H7 (cell line): ENCODE data around the gene EXOSC7. TPM values are rescaled to one million over a fixed set of nuclear protein-coding genes. Genes with fewer than 3 reads are reported as not detected.
A peak's percentile ranks its signal among the peaks of the same experiment; 100 is the strongest.
"Not testable (repeated sequence)": the region's sequence is repeated elsewhere in the genome, so short reads cannot be mapped to it uniquely, and the experiment has no call there.

Experiments
- DNase-seq: peaks from one replicate; pipeline ENCODE4 v3.0.0; 2012
- H3K27me3 ChIP-seq: 2 replicates; pipeline ENCODE4 v1.6.0; 2011; ENCODE audit warnings: mild to moderate bottlenecking, low read length; ENCODE audit not compliant: control insufficient read depth, insufficient read depth
- H3K36me3 ChIP-seq: replicated peaks from 2 replicates; pipeline ENCODE4 v1.5.1; 2011; ENCODE audit warnings: low read length; ENCODE audit not compliant: control insufficient read depth, insufficient read depth
- H3K4me3 ChIP-seq: 2 replicates; pipeline ENCODE4 v1.5.1; 2011; ENCODE audit warnings: low read depth, mild to moderate bottlenecking, control low read depth, low read length, moderate library complexity; ENCODE audit not compliant: insufficient read depth
- total RNA-seq: library from RNA; depleted of rRNA; stranded (reverse); fragments of >200 nt; shearing (Covaris generic); gene quantifications from 2 replicates; pipeline ENCODE4 v1.2.3, GENCODE V29; 2014

The EXOSC7 gene
- total RNA-seq, 1 experiment from 2014 or later, result 83.4 TPM

- H3K4me3 ChIP-seq, result no peak overlapping the region
- peaks cover 14% of the 10 kb centered on the region; the same call in 1 of the 2 replicates for H3K27me3 ChIP-seq
- DNase-seq, result no peak
- no peaks in the 10 kb centered on the region for H3K36me3 ChIP-seq
These were observed 56.1 kb downstream of the EXOSC7 start for GRCh38 chr3:45032113-45032512.

- H3K36me3 ChIP-seq, result no peaks in the 10 kb centered on the region
- H3K4me3 ChIP-seq, result no peak overlapping the region
- DNase-seq, result no peak
- peaks cover 14% of the 10 kb centered on the region; the same call in 1 of the 2 replicates for H3K27me3 ChIP-seq
These were observed 57.7 kb downstream of the EXOSC7 start for GRCh38 chr3:45033791-45034190.

GRCh38 chr3:45034612-45035252 lies 58.7 kb downstream of the EXOSC7 start:
- peaks cover 14% of the 10 kb centered on the region; the same call in 1 of the 2 replicates for H3K27me3 ChIP-seq
- no peak overlapping the region for H3K4me3 ChIP-seq
- H3K36me3 ChIP-seq, result no peaks in the 10 kb centered on the region
- DNase-seq, result no peak

GRCh38 chr3:45035441-45036301 lies 59.6 kb downstream of the EXOSC7 start:
- DNase-seq, result peak; percentile 83
- H3K4me3 ChIP-seq, result peak overlapping the region; percentile 8; the same call in 1 of the 2 replicates
- H3K27me3 ChIP-seq, result peaks cover 14% of the 10 kb centered on the region; the same call in 1 of the 2 replicates
- no peaks in the 10 kb centered on the region for H3K36me3 ChIP-seq

- peaks cover 14% of the 10 kb centered on the region; the same call in 1 of the 2 replicates for H3K27me3 ChIP-seq
- peak; percentile 91 for DNase-seq
- H3K4me3 ChIP-seq, result no peak overlapping the region
- H3K36me3 ChIP-seq, result no peaks in the 10 kb centered on the region
These were observed 61.8 kb downstream of the EXOSC7 start for GRCh38 chr3:45037720-45038455.

GRCh38 chr3:45041666-45042065 lies 65.6 kb downstream of the EXOSC7 start:
- Histone ChIP-seq H3K4me3 (no peak overlapping the region), H3K27me3 (peaks cover 1% of the 10 kb centered on the region; the same call in 1 of the 2 replicates), H3K36me3 (no peaks in the 10 kb centered on the region)
- no peak for DNase-seq

GRCh38 chr3:45042162-45042561 lies 66.1 kb downstream of the EXOSC7 start:
- no peak overlapping the region for H3K4me3 ChIP-seq
- DNase-seq, result no peak
- no peaks in the 10 kb centered on the region for H3K36me3 ChIP-seq
- no peaks in the 10 kb centered on the region for H3K27me3 ChIP-seq

- no peaks in the 10 kb centered on the region for H3K27me3 ChIP-seq
- no peak overlapping the region for H3K4me3 ChIP-seq
- H3K36me3 ChIP-seq, result no peaks in the 10 kb centered on the region
- DNase-seq, result no peak
These were observed 67.8 kb downstream of the EXOSC7 start for GRCh38 chr3:45043728-45044299.

- Histone ChIP-seq H3K4me3 (no peak overlapping the region), H3K27me3 (no peaks in the 10 kb centered on the region; the same call in 1 of the 2 replicates), H3K36me3 (no peaks in the 10 kb centered on the region)
- no peak for DNase-seq
These were observed 72.2 kb downstream of the EXOSC7 start for GRCh38 chr3:45048244-45048643.

- H3K27me3 ChIP-seq, result no peaks in the 10 kb centered on the region; the same call in 1 of the 2 replicates
- H3K36me3 ChIP-seq, result no peaks in the 10 kb centered on the region
- H3K4me3 ChIP-seq, result no peak overlapping the region
- no peak for DNase-seq
These were observed 73.8 kb downstream of the EXOSC7 start for GRCh38 chr3:45049807-45050206.

- Histone ChIP-seq H3K4me3 (no peak overlapping the region), H3K36me3 (no peaks in the 10 kb centered on the region), H3K27me3 (peaks cover 5% of the 10 kb centered on the region)
- DNase-seq, result no peak
These were observed 75.6 kb downstream of the EXOSC7 start for GRCh38 chr3:45051685-45052084.

GRCh38 chr3:45053805-45054195 lies 77.8 kb downstream of the EXOSC7 start:
- not testable (repeated sequence) for H3K36me3 ChIP-seq, DNase-seq, H3K4me3 ChIP-seq
- H3K27me3 ChIP-seq, result peaks cover 14% of the 10 kb centered on the region

- peaks cover 18% of the 10 kb centered on the region for H3K27me3 ChIP-seq
- no peak for DNase-seq
These were observed 78.3 kb downstream of the EXOSC7 start for GRCh38 chr3:45054196-45054857.

GRCh38 chr3:45055032-45055410 lies 79.0 kb downstream of the EXOSC7 start:
- no peak for DNase-seq
- no peak overlapping the region for H3K4me3 ChIP-seq
- peaks cover 18% of the 10 kb centered on the region for H3K27me3 ChIP-seq
- no peaks in the 10 kb centered on the region for H3K36me3 ChIP-seq

More at GRCh38 chr3:45054196-45054857, 78.3 kb downstream of the EXOSC7 start:
- no peak overlapping the region for H3K4me3 ChIP-seq
- H3K36me3 ChIP-seq, result no peaks in the 10 kb centered on the region
